OCI-LY3 (cell line): ENCODE data around the gene ZNF888.
"Not testable (repeated sequence)": the region's sequence is repeated elsewhere in the genome, so short reads cannot be mapped to it uniquely, and the experiment has no call there.

Source experiments
- H2AFZ ChIP-seq: fragments of 200-600, 300-600 bp; shearing (Covaris generic); 2 replicates; pipeline ENCODE4 v1.6.0; 2014; ENCODE audit warnings: antibody characterized with exemption, low read depth, low read length
- H3K27ac ChIP-seq: fragments of 200-600, 300-600 bp; sonication (generic); 2 replicates; pipeline ENCODE4 v1.5.1; 2014; ENCODE audit warnings: mild to moderate bottlenecking, low read length, moderate library complexity, mixed read lengths
- H3K27me3 ChIP-seq: fragments of 200-600, 300-600 bp; sonication (generic); 2 replicates; pipeline ENCODE4 v1.6.1; 2014; ENCODE audit warnings: low read depth, low read length, mixed read lengths
- H3K36me3 ChIP-seq: fragments of 200-600, 300-600 bp; sonication (generic); replicated peaks from 2 replicates; pipeline ENCODE3; 2014; ENCODE audit warnings: low read depth, low read length, mixed read lengths
- H3K4me1 ChIP-seq: fragments of 300-600, 200-600 bp; sonication (generic); 2 replicates; pipeline ENCODE4 v1.6.1; 2014; ENCODE audit warnings: low read length, mixed read lengths
- H3K4me2 ChIP-seq: fragments of 200-600, 300-600 bp; sonication (generic); 2 replicates; pipeline ENCODE4 v1.6.1; 2014; ENCODE audit warnings: low read length, mixed read lengths
- H3K4me3 ChIP-seq: fragments of 300-600, 200-600 bp; sonication (generic); 2 replicates; pipeline ENCODE4 v1.5.1; 2014; ENCODE audit warnings: antibody characterized with exemption, mild to moderate bottlenecking, low read length, moderate library complexity
- H3K79me2 ChIP-seq: fragments of 300-600, 200-600 bp; shearing (Covaris generic); 2 replicates; pipeline ENCODE4 v1.6.1; 2014; ENCODE audit warnings: mild to moderate bottlenecking, low read length, mixed read lengths
- H3K9ac ChIP-seq: fragments of 300-600, 200-600 bp; shearing (Covaris generic); 2 replicates; pipeline ENCODE4 v1.6.0; 2014; ENCODE audit warnings: mild to moderate bottlenecking, low read length, moderate library complexity
- H3K9me3 ChIP-seq: fragments of 200-600, 300-600 bp; shearing (Covaris generic); 2 replicates; pipeline ENCODE4 v1.6.1; 2014; ENCODE audit warnings: low read length, mixed read lengths; ENCODE audit not compliant: insufficient read depth
- H4K20me1 ChIP-seq: fragments of 200-600, 300-600 bp; sonication (generic); 2 replicates; pipeline ENCODE4 v1.6.1; 2016; ENCODE audit warnings: low read length, mixed read lengths; ENCODE audit not compliant: insufficient read depth
- CTCF ChIP-seq: fragments of 200-600, 300-600 bp; sonication (generic); IDR thresholded peaks from 2 replicates; pipeline ENCODE4 v1.5.1; 2014; ENCODE audit warnings: antibody characterized with exemption, low read length, low read depth
- EZH2phosphoT487 ChIP-seq: fragments of 200-600 bp; shearing (Covaris generic); IDR thresholded peaks from 2 replicates; pipeline ENCODE4 v1.6.1; 2018; ENCODE audit warnings: antibody characterized with exemption, mixed run types, low read depth

ZNF888 gene

GRCh38 chr19:52945652-52946321 is 22.6 kb upstream of the ZNF888 start:
- H2AFZ ChIP-seq, result no peak overlapping the region
- peaks cover 20% of the 10 kb centered on the region for H3K9me3 ChIP-seq
- H3K4me3 ChIP-seq, result no peak overlapping the region
- peaks cover 2% of the 10 kb centered on the region; the same call in 1 of the 2 replicates for H3K4me1 ChIP-seq
- H3K9ac ChIP-seq, result no peak overlapping the region
- H4K20me1 ChIP-seq, result no peaks in the 10 kb centered on the region
- H3K27ac ChIP-seq, result no peak overlapping the region
- peaks cover 16% of the 10 kb centered on the region for H3K79me2 ChIP-seq
- TF ChIP-seq CTCF, result no peak
- TF ChIP-seq EZH2phosphoT487, result no peak
- H3K27me3 ChIP-seq, result no peaks in the 10 kb centered on the region
- H3K36me3 ChIP-seq, result peaks cover 31% of the 10 kb centered on the region
- H3K4me2 ChIP-seq, result no peak overlapping the region

GRCh38 chr19:52944703-52945493 is 21.7 kb upstream of the ZNF888 start:
- not testable (repeated sequence) for H3K27ac ChIP-seq, H3K4me2 ChIP-seq, H3K27me3 ChIP-seq, H3K9ac ChIP-seq, H3K4me1 ChIP-seq, H2AFZ ChIP-seq, H4K20me1 ChIP-seq, H3K4me3 ChIP-seq
- Histone ChIP-seq H3K79me2 (peaks cover 24% of the 10 kb centered on the region), H3K9me3 (peaks cover 11% of the 10 kb centered on the region; the same call in 1 of the 2 replicates), H3K36me3 (peaks cover 27% of the 10 kb centered on the region)

- Histone ChIP-seq H3K36me3 (peaks cover 24% of the 10 kb centered on the region), H3K4me2 (no peak overlapping the region), H3K4me1 (peaks cover 12% of the 10 kb centered on the region; the same call in 1 of the 2 replicates), H3K9me3 (peaks cover 6% of the 10 kb centered on the region; the same call in 1 of the 2 replicates), H3K27ac (no peak overlapping the region), H4K20me1 (no peaks in the 10 kb centered on the region), H3K27me3 (no peaks in the 10 kb centered on the region), H3K9ac (no peak overlapping the region), H2AFZ (no peak overlapping the region), H3K4me3 (no peak overlapping the region), H3K79me2 (peaks cover 33% of the 10 kb centered on the region)
- TF ChIP-seq EZH2phosphoT487 (no peak), CTCF (no peak)
These were observed 20.8 kb upstream of the ZNF888 start for GRCh38 chr19:52943884-52944643.

GRCh38 chr19:52943134-52943883 is 20.1 kb upstream of the ZNF888 start:
- Histone ChIP-seq H3K27ac (no peak overlapping the region), H2AFZ (no peak overlapping the region), H3K9ac (peak overlapping the region; percentile 62)

More at GRCh38 chr19:52943134-52943883, 20.1 kb upstream of the ZNF888 start:
- peak overlapping the region; percentile 84 for H3K4me3 ChIP-seq
- peaks cover 4% of the 10 kb centered on the region; the same call in 1 of the 2 replicates for H3K9me3 ChIP-seq
- H4K20me1 ChIP-seq, result no peaks in the 10 kb centered on the region
- H3K36me3 ChIP-seq, result peaks cover 20% of the 10 kb centered on the region
- H3K27me3 ChIP-seq, result no peaks in the 10 kb centered on the region
- H3K79me2 ChIP-seq, result peaks cover 40% of the 10 kb centered on the region
- H3K4me1 ChIP-seq, result peaks cover 18% of the 10 kb centered on the region; the same call in 1 of the 2 replicates
- TF ChIP-seq CTCF (no peak), EZH2phosphoT487 (no peak)
- peak overlapping the region; percentile 66 for H3K4me2 ChIP-seq
